HG03097 (cell line): ENCODE measurements around the gene SKIC8.
"Not testable (repeated sequence)": the region's sequence is repeated elsewhere in the genome, so short reads cannot be mapped to it uniquely, and the experiment has no call there.

ENCODE experiments used
- ATAC-seq: cut with Tn5 transposase; IDR thresholded peaks from one replicate; pipeline ENCODE4 v1.9.1; 2021; ENCODE audit not compliant: unreplicated experiment, low FRiP score

Gene SKIC8

GRCh38 chr15:78259232-78259631 is 40.2 kb downstream of the SKIC8 start:
- ATAC-seq, result no peak

- ATAC-seq, result no peak
These were observed 41.7 kb downstream of the SKIC8 start for GRCh38 chr15:78257681-78258080.

- ATAC-seq, result no peak
These were observed 43.4 kb downstream of the SKIC8 start for GRCh38 chr15:78256044-78256437.

GRCh38 chr15:78255421-78256043 is 43.9 kb downstream of the SKIC8 start:
- ATAC-seq, result no peak

GRCh38 chr15:78251136-78251535 is 48.3 kb downstream of the SKIC8 start:
- no peak for ATAC-seq

GRCh38 chr15:78249131-78249530 is 50.3 kb downstream of the SKIC8 start:
- no peak for ATAC-seq

GRCh38 chr15:78247911-78248310 is 51.5 kb downstream of the SKIC8 start:
- no peak for ATAC-seq

GRCh38 chr15:78245976-78246620 is 53.3 kb downstream of the SKIC8 start:
- not testable (repeated sequence) for ATAC-seq

GRCh38 chr15:78245392-78245791 is 54.0 kb downstream of the SKIC8 start:
- ATAC-seq, result not testable (repeated sequence)

GRCh38 chr15:78244893-78245292 is 54.5 kb downstream of the SKIC8 start:
- ATAC-seq, result no peak

- no peak for ATAC-seq
These were observed 55.3 kb downstream of the SKIC8 start for GRCh38 chr15:78244101-78244500.

GRCh38 chr15:78243491-78243941 is 55.9 kb downstream of the SKIC8 start:
- ATAC-seq, result no peak

- no peak for ATAC-seq
These were observed 56.4 kb downstream of the SKIC8 start for GRCh38 chr15:78243058-78243457.

GRCh38 chr15:78242128-78242527 is 57.3 kb downstream of the SKIC8 start:
- no peak for ATAC-seq

GRCh38 chr15:78241017-78241416 is 58.4 kb downstream of the SKIC8 start:
- no peak for ATAC-seq

- ATAC-seq, result no peak
These were observed 59.6 kb downstream of the SKIC8 start for GRCh38 chr15:78239811-78240210.

- no peak for ATAC-seq
These were observed 62.3 kb downstream of the SKIC8 start for GRCh38 chr15:78237146-78237545.

- ATAC-seq, result no peak
These were observed 62.9 kb downstream of the SKIC8 start for GRCh38 chr15:78236491-78236890.

GRCh38 chr15:78234515-78235040 is 64.8 kb downstream of the SKIC8 start, which contains the start of gene ACSBG1:
Gene ACSBG1 (minus strand): TSS chr15:78234565. CDS start chr15:78234501, 64 bp downstream.
- no peak for ATAC-seq

GRCh38 chr15:78233496-78233895 is 65.9 kb downstream of the SKIC8 start:
- ATAC-seq, result no peak
